Activated CD8-positive, alpha-beta memory T cell treated with anti-CD3 and anti-CD28 coated beads, Interleukin-2, amount 50 U/mL, for 4 hours (primary cell): ENCODE results near the gene ITPR2.
"Not testable (repeated sequence)": the region's sequence is repeated elsewhere in the genome, so short reads cannot be mapped to it uniquely, and the experiment has no call there.

Source experiments
- DNase-seq: peaks from one replicate; pipeline ENCODE4 v3.0.0-alpha.2; 2020

Gene ITPR2

DNA sequence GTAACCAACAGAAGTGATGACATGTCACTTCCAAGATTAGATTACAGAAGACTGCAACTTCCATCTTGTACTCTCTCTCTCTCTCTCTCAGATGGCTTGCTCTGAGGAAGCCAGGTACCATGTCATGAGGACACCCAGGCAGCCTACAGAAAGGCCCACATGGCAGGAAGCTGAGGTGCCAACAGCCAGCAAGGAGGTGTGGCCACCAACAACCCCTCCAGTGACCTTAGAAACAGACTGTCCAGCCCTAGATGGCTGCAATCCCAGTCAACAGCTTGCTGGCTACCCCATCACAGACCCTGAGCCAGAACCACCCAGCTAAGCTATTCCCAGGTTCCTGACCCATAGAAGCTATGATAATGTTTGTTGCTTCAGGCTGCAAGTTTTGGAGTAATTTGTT, 178.4 kb downstream of the ITPR2 start:
- no peak for DNase-seq

DNA sequence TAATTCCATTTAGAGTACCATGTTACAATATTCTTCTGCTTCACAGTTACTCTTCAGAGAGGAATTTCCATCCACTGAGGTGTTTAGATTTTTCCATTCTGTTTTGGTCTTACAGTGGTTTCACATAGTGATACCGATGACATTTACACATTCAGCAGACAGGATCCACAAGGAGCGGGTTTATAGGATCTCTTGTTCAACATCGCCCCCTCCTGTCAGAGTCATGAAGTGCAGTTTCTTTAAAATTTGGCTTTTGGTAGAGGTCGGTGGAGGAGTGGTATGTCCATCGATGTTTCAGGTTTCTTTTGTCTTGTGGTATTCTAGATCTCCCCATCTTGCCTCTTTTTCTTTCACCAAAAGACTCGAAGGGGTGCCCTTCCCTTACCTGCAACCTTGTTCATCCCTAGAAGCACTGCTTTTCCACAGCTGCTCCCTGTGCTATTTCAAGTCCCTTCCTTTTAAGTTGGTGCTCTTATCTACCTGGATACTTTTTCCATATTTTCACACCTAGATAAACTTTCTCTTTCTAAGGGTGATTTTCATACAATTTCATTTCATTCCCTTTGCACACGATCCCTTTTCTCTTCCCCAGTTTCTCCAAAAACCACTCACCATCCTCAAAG, 181.3 kb downstream of the ITPR2 start:
- peak; percentile 17 for DNase-seq

DNA sequence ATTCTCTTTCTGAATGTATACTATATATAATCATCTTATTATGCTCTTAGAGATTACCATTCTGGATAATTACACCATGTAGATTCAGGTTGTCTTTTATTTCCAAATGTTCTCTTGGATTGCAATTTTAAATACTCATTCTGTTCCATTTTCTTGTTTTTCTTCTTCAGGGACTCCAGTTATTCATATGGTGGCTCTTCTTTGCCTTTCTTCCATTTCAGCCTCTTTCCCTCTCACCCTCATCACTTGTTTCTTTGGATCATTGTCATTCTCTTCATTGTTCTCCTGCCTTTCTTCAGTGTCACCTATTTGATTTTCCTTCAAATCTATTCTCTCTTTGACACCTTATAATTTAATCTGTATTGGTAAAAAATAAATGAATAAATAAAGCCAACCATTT, 182.0 kb downstream of the ITPR2 start:
- DNase-seq = no peak

DNA sequence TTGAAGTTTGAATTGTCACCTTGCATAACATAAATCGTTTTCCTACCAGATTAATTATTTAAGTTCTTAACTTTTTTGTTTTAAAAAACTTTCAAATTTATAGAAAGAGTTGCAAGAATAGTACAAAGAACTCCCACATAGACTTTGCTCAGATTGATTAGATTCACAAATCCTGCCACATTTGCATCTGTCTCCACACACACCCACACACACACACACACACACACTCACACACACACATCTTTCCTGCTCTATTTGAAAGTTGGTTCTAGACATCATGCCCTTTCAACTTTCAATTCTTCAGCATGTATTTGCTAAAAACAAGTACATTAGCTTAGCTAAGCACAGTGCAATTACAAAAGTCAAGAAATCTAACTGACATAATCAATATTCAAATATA, 184.0 kb downstream of the ITPR2 start:
- no peak for DNase-seq

DNA sequence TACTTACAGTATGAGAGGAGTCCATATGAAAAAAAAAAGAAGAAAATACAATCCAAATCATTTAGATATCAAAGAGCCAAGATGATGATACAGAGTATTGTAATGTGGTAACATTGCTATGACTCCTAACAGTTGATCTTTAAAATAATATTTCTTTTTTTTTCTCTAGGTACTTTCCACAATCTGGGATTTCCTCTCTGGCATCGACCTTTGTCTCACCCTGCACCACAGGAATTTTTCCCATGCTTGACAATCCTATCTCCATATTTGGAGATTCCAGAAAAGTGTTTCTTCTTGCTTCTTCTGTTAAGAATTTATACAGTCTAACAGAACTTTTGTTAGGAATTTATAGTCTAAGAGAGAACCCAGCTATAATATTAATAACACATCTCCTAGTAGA, 184.4 kb downstream of the ITPR2 start:
- no peak for DNase-seq

DNA sequence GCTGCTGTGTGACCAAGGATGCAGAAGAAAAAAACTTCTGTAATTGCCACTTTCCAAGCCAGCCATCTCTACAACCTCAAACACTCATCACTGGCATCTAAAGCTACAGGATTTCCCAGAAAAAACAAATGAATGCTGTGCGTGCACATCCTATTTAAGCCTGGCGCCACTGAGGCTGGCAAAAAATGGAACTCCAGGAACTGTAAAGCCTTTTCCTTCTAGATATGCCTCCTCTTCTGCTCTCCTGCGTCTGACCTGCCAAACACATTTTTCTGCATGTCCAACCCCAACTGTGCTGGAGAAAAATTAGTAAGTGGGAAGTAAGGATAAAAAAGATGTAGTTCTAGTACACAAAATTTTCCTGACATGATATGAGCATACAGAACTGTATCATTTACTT, 184.9 kb downstream of the ITPR2 start:
- DNase-seq = no peak

DNA sequence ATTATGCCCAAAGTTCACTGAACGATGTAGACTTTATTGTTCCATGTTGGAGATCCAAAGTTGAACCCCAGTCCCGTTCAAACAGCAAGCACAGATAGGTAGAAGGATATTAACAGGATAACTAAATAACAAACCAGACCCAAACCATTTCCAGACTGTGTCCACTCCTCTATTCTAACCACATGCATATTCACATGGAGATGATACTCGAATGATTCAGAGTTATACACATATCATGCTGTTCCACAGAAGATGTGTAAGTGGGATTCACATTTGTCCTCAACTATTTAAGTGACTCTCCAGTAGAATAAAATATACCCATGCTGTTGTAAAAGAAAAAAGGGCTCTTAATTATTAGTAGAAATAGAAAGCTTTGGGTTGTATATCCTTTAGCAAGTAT, 185.9 kb downstream of the ITPR2 start:
- no peak for DNase-seq

DNA sequence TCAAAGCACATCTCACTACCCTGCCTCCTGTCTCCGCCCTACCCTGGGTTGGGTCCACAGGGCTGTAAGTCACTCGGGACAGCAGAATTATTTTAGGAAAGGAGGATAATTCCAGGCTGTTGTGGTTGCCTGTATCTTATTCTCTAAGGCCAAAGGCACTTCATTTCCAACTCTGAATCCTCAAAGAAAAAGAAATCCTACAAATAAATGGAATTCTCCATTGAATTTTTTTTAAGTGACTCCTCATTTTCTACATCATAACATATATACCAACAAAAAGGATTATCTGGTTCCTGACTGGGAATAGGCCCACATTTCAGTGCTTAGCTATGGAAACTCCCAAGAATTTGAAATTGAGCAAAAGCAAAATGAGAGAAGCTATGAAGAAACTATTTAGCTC, 186.4 kb downstream of the ITPR2 start:
- DNase-seq = no peak

DNA sequence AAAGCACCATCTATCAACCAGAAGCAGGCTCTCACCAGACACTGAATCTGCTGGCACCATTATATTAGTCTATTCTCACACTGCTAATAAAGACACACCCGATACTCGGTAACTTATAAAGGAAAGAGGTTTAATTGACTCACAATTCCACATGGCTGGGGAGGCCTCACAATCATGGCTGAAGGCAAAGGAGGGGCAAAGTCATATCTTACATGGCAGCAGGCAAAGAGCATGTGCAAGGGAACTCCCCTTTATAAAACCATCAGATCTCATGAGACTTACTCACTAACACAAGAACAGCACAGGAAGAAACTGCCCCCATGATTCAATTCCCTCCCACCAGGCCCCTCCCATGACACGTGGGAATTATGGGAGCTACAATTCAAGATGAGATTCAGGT, 188.6 kb downstream of the ITPR2 start:
- DNase-seq = not testable (repeated sequence)

DNA sequence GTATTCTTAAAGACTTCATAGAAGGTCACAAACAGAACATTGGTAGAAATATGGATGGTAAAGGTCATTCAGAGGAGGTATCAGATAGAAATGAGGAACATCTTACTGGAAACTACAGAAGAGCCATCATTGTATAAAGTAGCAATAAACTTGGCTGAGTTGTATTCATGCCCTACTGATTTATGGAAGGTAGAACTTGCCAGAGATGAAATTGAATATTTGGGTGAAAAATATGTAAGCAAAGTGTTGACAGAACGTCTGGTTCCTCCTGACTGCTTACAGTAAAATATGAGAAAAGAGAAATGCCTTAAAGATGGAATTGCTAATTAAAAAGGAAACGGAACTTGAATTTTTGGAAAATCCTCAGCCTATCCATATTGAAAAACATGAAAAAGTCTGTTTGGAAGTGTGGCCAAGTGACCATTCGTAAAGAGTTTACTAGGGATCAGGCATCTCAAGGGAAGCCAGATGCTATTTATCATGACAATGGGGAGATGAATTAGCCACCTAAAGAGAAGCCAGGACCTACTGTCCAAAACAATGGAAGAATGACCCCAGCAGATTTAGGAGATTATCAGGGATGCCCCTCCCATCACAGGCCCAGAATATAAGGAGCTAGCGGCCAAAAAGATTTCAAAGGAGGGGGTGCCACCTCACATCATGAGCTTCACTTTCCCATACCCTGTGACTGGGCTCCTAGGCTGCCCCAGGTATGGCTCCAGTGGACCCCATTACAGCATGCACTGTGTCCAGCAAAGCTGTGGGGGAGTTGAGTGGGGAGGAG, 189.3 kb downstream of the ITPR2 start:
- no peak for DNase-seq

DNA sequence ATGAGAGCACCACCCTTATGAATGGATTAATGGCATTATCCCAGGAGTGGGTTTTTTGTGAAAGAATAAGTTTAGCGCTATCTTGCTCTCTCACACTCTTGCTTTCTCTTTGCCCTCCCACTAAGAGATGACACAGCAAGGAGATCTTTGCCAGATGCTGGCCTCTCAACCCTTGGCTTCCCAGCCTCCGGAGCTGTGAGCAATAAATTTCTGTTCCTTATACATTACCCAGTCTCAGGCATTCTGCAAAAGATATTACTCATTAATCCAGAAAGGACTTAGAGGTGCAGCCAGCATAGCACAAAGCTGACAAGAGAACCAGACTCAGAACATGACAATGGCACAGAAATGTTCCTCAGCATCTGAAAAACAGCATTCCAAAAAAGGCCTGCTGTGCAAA, 190.6 kb downstream of the ITPR2 start:
- DNase-seq = no peak

DNA sequence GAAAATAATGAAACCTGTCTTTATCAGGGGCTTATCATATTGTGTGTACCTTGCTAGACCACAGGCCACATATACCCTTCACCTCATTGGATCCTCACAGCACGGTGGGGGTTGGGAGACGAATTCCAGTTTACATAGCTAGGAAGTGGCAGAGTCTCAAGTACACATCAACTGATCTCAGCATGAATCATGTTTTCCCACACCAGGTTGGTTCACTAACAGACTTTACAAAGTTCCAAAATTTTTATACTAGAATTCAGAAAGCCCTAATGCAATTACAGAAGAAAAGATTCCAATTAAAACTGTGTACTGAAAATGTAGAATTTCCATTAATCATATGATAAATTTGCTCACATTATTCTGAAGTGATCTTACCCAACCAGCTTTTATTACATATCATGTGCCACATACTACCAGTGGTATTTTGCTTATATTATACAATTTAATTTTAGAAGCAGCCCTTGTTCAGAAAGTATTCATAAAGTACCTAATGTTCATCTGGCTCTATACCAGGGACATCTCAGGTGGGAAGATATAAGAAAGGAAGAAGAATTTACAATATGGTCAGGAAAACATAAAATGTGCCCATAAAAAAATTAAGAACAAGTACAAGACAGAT, 196.2 kb downstream of the ITPR2 start:
- DNase-seq = no peak

DNA sequence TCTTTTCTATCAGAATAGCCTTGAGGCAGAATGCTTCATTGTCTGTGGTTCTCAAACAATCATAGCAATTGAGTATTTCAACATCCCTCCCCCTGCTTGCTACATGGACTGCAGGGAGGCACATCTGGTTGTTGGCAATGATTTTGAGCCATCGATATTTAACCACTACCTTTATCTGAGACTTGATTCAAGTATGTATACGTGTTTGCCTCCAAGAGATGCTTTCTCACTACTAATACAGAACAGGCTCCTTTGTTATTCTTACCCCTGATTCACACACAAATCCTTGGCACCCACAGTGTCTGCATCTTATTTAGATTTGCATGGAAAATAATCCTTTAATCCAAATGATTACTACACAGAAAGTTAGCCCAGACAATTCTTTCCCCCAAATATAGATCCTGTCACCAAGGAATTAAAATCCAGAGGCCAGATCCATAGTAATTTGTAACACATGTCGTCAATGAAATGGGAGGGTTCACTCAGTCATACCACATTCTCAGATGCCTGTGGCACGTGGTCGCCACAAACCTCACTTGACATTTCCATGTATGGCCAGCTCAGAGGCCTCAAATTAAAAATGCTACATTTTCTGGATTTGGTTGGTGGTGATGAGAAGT, 199.3 kb downstream of the ITPR2 start:
- no peak for DNase-seq

DNA sequence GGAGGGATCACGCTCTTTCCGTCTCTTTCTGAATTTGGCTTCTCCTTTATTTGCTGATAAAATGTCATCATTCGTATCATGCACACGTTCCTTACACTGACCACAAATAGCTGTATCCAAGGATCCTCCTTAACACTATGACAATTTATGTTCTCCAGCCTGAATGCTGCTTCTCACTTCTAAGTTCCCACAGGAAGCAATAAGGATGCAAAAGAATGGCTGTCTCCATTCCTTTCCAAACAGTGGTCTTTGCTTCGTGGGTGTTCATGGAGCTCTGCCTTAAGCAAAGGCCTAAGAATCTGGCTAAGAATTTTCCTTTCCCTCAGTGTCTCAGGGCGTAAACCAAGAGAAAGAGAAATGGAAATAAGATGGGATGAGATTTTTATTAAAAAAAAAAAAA, 200.2 kb downstream of the ITPR2 start:
- no peak for DNase-seq

DNA sequence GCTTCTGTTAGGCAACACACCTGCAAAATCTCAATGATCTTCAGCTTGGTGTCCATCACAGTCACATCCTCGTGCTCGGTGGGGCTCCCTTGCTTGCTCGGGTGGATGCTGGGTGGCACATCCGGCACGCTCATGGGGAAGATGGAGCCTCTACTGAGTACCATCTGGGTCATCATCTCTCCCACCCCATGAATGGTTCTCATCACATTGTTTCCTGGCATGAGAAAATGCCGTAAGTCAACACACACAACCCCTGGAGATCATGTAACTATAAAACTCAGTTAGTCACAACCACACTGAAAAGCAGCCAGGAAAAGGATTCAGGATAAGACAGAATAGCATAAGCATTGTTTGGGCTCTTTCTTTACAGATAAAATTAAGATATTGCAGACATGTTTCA, 201.1 kb downstream of the ITPR2 start:
- DNase-seq = no peak

DNA sequence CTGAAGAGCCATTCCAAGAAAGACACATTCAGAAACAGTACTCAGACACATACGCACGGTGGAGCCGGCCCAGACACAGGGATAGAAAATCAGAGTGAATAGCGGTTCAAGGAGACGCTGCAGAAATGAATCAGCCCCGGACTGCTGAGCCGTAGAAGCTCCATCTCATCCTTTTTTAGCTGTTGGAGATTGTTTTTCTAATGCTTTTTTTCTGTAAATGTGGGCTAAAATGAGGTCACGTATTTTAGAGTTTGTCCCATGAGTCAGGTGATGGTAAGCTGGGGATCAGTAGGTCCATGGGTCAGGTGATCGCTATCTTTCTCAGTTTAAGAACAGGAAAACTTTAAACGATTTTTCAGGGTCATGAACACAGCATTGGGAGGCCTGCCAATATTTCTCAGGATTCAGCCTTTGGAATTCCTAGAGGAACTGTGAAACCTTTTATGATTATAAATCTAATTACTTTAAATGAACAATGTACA, 202.4 kb downstream of the ITPR2 start:
- no peak for DNase-seq

DNA sequence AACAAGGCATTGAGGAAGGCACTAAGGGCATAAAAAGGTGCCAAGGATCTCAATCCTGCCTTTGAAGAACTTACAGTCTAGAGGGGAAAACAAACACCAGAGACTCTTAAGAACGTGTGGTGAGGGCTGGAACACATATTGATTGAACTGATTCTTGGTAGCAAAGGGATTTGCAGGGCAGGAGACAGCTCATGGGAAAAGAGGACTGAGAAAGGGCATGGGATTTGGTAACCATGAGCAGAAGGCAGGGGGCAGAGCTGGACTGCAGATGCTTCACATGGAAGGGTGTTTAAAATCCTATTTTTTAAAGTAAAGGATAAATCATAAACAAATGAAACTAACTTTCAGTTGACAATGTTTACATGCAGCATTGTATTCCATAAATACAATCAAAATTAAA, 203.1 kb downstream of the ITPR2 start:
- DNase-seq = no peak

DNA sequence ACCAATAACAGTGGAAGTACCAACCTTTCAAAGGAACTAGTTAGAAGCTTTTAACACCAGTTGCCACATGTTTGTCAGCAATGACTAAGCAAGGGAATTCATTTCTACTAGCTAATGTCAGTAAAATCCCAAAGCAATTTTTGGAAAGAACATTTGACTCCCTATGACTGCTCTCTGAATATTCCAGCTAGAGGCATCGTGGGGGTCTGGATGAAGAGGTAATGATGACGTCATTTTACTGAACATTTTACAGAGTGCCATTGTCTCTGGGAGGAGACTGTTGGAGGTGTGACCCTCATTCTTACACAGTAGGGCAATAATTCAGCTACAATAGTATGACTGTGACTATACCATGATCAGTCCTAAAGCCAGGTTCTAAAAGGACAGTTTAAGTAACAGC, 204.8 kb downstream of the ITPR2 start:
- DNase-seq = no peak

DNA sequence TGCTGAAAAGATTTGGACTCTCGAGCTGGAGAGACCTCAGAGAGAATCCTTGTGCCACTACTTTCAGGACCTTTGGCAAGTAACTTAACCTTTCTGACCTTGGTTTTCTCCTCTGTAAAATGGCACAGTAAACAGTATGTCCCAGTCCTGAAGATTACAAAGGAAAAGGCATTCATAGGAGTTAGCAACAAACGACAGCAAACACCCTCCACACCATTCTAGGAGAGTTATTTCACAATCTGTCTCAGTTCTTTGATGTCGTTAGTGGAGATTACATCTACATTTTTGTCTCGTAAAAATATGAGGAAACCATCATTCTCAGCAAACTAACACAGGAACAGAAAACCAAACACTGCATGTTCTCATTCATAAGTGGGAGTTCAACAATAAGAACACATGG, 205.7 kb downstream of the ITPR2 start:
- no peak for DNase-seq

DNA sequence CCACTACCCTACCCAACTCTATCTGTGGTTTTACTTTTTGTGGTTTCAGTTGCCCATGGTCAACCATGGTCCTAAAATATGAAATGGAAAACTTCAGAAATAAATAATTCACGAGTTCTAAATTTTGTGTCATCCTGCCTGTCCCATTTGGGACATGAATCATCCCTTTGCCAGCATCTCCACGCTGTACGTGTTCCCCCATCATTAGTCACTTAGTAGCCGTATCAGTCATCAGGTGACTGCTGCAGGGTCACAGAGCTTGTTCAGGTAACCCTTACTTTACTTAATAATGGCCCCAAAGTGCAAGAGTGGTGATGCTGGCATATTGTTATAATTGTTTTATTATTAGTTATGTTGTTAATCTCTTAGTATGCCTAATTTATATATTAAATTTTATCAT, 209.9 kb downstream of the ITPR2 start:
- DNase-seq = no peak

DNA sequence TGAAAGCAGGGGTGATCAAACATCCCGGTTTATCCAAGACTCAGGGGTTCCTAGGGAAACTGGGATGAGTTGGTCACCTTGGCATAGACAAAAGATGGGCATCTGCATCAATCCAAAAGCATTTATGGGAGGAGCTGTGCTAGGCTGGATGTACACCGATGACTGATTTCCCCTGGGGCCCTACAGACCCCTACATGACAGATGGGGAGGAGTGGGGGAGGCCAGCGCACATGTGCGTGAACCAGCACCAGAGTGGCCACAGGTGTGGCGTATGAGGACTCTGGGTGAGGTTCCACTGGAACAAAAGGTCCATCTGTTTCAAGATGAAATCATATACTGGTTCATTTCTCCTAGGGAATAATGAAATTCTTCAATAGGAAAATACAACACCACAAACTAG, 210.4 kb downstream of the ITPR2 start:
- no peak for DNase-seq

DNA sequence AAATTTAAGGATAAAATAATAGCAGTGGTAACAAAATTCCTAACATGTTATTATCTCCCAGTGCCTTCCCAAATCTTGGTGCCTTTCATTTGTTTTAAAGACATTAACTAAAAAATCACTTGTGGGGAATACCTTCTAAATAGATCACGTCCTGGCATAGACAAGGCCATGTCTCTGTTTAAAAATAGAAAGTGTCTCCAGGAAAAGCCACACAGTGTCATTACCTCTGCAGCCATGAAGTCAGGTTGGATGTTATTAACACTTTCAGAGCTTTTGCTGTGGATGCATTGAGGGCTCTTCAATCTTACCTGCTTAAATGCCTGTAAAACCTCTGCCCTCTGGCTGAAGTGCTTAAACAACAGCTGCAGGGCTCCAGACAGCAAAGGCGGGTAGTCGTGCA, 211.1 kb downstream of the ITPR2 start:
- no peak for DNase-seq

DNA sequence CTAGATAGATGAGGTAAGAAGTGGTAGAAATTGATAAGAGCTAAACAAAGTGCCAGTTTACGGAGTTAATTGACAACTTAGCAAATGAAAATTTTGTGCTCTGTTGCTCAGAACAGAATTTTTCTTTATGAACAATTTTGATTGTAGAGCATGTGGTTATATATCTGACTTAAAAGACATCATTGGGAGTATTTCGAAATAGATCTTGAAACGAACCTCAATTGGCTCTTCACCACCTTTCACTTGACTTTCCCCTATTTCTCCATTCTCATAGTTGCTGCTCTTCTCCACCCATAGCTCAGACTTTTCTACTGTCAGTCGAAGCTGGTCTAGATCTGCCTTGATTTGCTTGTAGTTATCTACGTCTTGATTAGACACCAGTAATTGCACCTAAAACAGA, 212.1 kb downstream of the ITPR2 start:
- no peak for DNase-seq

DNA sequence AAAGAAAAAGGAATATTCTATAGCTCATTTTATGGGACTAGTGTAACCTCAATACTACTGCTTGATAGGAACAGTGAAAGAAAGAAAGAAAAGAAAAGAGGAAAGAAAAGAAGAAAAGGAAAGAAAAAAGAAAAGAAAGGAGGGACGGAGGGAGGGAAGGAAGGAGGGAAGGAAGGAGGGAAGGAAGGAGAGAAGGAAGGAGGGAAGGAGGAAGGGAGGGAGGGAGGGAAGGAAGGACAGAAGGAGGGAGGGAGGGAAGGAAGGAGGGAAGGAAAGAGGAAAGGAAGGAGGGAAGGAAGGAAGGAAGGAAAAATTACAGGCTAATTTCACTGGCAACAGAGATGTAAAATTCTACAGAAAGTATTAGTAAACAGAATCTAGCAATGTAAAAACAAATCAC, 215.5 kb downstream of the ITPR2 start:
- no peak for DNase-seq
